Erythroblast (primary cell): ENCODE measurements around the gene R3HDM1.

Source experiments
- GATA1 ChIP-seq: IDR thresholded peaks from 2 replicates; pipeline ENCODE4 v1.6.1; 2011; ENCODE audit warnings: low read depth, mild to moderate bottlenecking, control low read depth, low read length, moderate library complexity
- POLR2A ChIP-seq: IDR thresholded peaks from 2 replicates; pipeline ENCODE4 v1.6.1; 2011; ENCODE audit warnings: mild to moderate bottlenecking, low read length

DNA sequence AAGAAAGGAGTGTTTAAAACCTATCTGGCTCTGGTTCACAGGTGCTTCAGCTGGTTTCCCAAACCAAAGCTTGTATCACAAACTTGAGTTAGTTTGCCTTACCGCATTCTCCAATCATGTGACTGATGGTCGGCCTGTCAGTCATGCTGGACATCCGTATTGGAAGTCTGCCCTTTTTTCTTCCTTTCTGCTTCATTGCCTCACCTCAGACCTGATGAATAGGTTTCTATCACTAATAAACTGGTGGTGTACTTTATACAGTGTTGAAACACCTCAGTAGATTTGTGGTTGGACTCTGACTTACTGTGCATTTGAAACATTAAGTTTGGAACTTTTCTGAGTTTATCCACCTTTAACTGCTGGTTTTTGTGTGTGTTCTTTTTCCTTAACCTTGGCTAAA, 84.1 kb downstream of the R3HDM1 start:
- TF ChIP-seq POLR2A (no peak), GATA1 (no peak)
